ENCODE measurements around the gene PSD4. TPM values are rescaled to one million over a fixed set of nuclear protein-coding genes. Genes with fewer than 3 reads are reported as not detected.
A peak's percentile ranks its signal among the peaks of the same experiment; 100 is the strongest.

PSD4 gene
- total and polyA plus RNA-seq, 12 donors = 19.2 to 164 (median 70.5) TPM

- Histone ChIP-seq H3K9me3 (replicated peaks in 1 of 3) (no peaks in the 10 kb centered on the region), H3K4me1 (replicated peaks in 1 of 2) (peaks cover 36 to 41% of the 10 kb centered on the region in 2 donors), H3K36me3 (replicated peaks in 1 of 2) (no peaks in the 10 kb centered on the region), H3K4me3 (no peak overlapping the region), H3K27me3 (no peaks in the 10 kb centered on the region), H3K27ac (peak overlapping the region; percentile 59 to 93 (median 83))
- 79 to 87% (median 81%) methylated on average over 2 of the region's 2 CpGs for WGBS, 4 donors
- no peak for DNase-seq
- intact Hi-C loops (cut with DNase I) = no loop called here
- TF ChIP-seq POLR2A (IDR thresholded peaks at IDR 0.05) = no peak
- TF ChIP-seq, protein P1, sequence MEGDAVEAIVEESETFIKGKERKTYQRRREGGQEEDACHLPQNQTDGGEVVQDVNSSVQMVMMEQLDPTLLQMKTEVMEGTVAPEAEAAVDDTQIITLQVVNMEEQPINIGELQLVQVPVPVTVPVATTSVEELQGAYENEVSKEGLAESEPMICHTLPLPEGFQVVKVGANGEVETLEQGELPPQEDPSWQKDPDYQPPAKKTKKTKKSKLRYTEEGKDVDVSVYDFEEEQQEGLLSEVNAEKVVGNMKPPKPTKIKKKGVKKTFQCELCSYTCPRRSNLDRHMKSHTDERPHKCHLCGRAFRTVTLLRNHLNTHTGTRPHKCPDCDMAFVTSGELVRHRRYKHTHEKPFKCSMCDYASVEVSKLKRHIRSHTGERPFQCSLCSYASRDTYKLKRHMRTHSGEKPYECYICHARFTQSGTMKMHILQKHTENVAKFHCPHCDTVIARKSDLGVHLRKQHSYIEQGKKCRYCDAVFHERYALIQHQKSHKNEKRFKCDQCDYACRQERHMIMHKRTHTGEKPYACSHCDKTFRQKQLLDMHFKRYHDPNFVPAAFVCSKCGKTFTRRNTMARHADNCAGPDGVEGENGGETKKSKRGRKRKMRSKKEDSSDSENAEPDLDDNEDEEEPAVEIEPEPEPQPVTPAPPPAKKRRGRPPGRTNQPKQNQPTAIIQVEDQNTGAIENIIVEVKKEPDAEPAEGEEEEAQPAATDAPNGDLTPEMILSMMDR (IDR thresholded peaks at IDR 0.05) = no peak
These were observed 45.3 kb downstream of the PSD4 start for GRCh38 chr2:113219092-113219441.

- Histone ChIP-seq H3K9me3 (replicated peaks in 1 of 3) (no peaks in the 10 kb centered on the region), H3K4me3 (no peak overlapping the region), H3K36me3 (replicated peaks in 1 of 2) (no peaks in the 10 kb centered on the region), H3K27me3 (no peaks in the 10 kb centered on the region), H3K4me1 (replicated peaks in 1 of 2) (peaks cover 36 to 41% of the 10 kb centered on the region in 2 donors), H3K27ac (peak overlapping the region; percentile 59 to 93 (median 83))
- intact Hi-C loops (cut with DNase I) = no loop called here
- WGBS, 4 donors = 80 to 85% (median 84%) methylated on average over 5 of the region's 5 CpGs
- TF ChIP-seq POLR2A (IDR thresholded peaks at IDR 0.05) = no peak
- TF ChIP-seq, protein P1 (IDR thresholded peaks at IDR 0.05) = no peak
- DNase-seq = no peak
These were observed 45.7 kb downstream of the PSD4 start for GRCh38 chr2:113219525-113219888.

DNA sequence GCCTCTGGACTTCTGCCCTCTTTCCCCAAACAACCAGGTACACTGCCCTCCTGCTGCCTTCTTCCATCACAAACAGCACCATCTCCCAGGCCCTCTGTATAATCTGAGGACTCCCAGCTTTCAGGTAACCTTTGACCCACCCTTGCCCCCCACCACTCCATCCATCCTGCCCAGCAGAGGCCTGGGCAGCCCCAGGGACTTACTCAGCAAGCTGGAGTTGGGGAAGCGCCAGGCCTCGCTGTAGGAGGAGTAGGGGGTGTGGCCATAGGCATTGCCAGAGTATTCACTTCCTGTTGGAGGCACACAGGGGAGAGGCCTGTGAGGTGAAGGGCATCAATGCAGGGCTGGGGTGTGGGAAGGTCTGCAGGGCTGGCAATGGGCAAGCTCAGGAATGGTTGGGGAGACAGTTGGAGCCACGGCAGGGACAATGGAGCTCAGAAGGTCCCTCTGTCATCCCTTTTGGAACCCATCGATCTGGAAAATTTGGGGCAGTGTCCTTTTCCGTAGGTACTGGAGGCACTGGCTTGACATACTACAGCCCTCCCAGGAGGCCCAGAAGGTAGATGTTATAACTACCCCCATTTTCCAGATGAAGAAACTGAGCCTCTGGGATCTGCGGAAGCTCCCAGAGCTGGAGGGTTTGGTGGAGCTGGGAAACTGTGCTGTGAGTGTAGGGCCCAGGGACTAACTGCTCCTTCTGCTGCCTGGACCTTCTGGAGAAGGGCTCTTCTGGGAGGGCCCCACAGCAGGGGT lies 46.3 kb downstream of the PSD4 start:
- peak overlapping the region in 1 of 4 donors; percentile 19 for H3K4me3 ChIP-seq
- no peaks in the 10 kb centered on the region for H3K27me3 ChIP-seq
- TF ChIP-seq POLR2A (IDR thresholded peaks at IDR 0.05) = peak; percentile 15 to 31
- TF ChIP-seq, protein P1 (IDR thresholded peaks at IDR 0.05) = no peak
- peak; percentile 79 to 91 (median 89) for DNase-seq
- peaks cover 36 to 44% of the 10 kb centered on the region in 2 donors for H3K4me1 ChIP-seq (replicated peaks in 1 of 2)
- H3K27ac ChIP-seq = peak overlapping the region; percentile 59 to 93 (median 83)
- no peaks in the 10 kb centered on the region for H3K9me3 ChIP-seq (replicated peaks in 1 of 3)
- no peaks in the 10 kb centered on the region for H3K36me3 ChIP-seq (replicated peaks in 1 of 2)
- 53 to 79% (median 72%) methylated on average over 5 to 6 of the region's 6 CpGs for WGBS, 4 donors
- intact Hi-C loops (cut with DNase I) = no loop called here

- no peaks in the 10 kb centered on the region for H3K36me3 ChIP-seq (replicated peaks in 1 of 2)
- H3K27ac ChIP-seq = peak overlapping the region in 2 of 5 donors; percentile 90 to 93
- intact Hi-C loops (cut with DNase I) = no loop called here
- H3K4me3 ChIP-seq = no peak overlapping the region
- TF ChIP-seq, protein P1 (IDR thresholded peaks at IDR 0.05) = no peak
- no peak for TF ChIP-seq POLR2A (IDR thresholded peaks at IDR 0.05)
- DNase-seq = no peak
- no peaks in the 10 kb centered on the region for H3K27me3 ChIP-seq
- 68 to 87% (median 86%) methylated on average over 6 of the region's 6 CpGs for WGBS, 4 donors
- no peaks in the 10 kb centered on the region for H3K9me3 ChIP-seq (replicated peaks in 1 of 3)
- H3K4me1 ChIP-seq (replicated peaks in 1 of 2) = peaks cover 46 to 55% of the 10 kb centered on the region in 2 donors
These were observed 47.4 kb downstream of the PSD4 start for GRCh38 chr2:113220970-113221708.

Measured in adrenal gland (tissue), 12 donors.